Measurements from ENCODE around the gene KAZN.

KAZN gene

GRCh38 chr1:14745001-14745720 is 146.7 kb downstream of the KAZN start:
- DNase-seq (ENCODE audit: low read depth) = no peak
- TF ChIP-seq, protein P1, sequence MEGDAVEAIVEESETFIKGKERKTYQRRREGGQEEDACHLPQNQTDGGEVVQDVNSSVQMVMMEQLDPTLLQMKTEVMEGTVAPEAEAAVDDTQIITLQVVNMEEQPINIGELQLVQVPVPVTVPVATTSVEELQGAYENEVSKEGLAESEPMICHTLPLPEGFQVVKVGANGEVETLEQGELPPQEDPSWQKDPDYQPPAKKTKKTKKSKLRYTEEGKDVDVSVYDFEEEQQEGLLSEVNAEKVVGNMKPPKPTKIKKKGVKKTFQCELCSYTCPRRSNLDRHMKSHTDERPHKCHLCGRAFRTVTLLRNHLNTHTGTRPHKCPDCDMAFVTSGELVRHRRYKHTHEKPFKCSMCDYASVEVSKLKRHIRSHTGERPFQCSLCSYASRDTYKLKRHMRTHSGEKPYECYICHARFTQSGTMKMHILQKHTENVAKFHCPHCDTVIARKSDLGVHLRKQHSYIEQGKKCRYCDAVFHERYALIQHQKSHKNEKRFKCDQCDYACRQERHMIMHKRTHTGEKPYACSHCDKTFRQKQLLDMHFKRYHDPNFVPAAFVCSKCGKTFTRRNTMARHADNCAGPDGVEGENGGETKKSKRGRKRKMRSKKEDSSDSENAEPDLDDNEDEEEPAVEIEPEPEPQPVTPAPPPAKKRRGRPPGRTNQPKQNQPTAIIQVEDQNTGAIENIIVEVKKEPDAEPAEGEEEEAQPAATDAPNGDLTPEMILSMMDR (conservative IDR thresholded peaks at IDR 0.05; ENCODE audit: low read length) = no peak
- no peak overlapping the region for H3K4me3 ChIP-seq (ENCODE audit: low read length)

DNA sequence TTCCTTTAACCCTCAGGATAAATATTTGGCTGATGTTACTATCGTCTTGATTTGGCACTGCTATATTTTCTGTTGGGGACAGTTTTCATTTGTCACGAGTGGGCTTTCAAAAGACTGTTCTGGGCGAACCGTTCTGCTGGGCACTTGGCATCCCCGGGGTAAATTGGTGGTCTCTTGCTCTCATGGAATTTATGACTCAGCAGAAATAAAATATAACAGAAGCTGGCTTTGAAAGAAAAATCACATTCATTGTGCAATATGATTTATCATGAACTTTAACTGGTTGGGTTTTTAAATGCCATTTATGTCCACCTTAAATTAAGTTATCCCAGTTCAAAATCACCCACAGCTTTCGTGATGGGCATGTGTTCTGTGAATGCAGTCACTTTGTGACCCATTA is 147.3 kb downstream of the KAZN start:
- no peak for DNase-seq (ENCODE audit: low read depth)
- TF ChIP-seq, protein P1 (conservative IDR thresholded peaks at IDR 0.05; ENCODE audit: low read length) = no peak
- H3K4me3 ChIP-seq (ENCODE audit: low read length) = no peak overlapping the region

DNA sequence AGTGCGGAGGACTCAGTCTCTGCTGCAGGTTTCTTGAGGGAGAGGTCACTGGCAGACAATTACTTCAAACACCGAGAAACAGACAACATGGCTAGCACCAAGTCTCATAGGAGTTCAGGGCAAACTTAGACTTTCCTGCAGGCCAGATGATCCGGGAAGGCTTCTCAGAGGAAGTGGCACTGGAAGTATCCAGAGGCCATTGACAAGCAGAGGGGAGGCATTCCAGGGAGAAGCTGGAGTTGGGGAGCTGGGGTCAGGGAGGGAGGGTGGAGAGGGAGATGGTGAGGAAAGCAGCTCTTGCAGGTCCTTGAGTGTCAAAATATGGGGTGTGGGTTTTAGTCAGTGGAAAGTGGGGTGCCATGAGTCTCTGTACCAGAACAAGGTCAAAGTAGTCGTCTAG is 147.9 kb downstream of the KAZN start:
- no peak overlapping the region for H3K4me3 ChIP-seq (ENCODE audit: low read length)
- TF ChIP-seq, protein P1 (conservative IDR thresholded peaks at IDR 0.05; ENCODE audit: low read length) = no peak
- no peak for DNase-seq (ENCODE audit: low read depth)

- DNase-seq (ENCODE audit: low read depth) = no peak
- TF ChIP-seq, protein P1 (conservative IDR thresholded peaks at IDR 0.05; ENCODE audit: low read length) = no peak
- H3K4me3 ChIP-seq (ENCODE audit: low read length) = no peak overlapping the region
Observed at GRCh38 chr1:14748151-14748550, 149.7 kb downstream of the KAZN start.

GRCh38 chr1:14748977-14749376 is 150.5 kb downstream of the KAZN start:
- TF ChIP-seq, protein P1 (conservative IDR thresholded peaks at IDR 0.05; ENCODE audit: low read length) = no peak
- no peak overlapping the region for H3K4me3 ChIP-seq (ENCODE audit: low read length)
- no peak for DNase-seq (ENCODE audit: low read depth)

DNA sequence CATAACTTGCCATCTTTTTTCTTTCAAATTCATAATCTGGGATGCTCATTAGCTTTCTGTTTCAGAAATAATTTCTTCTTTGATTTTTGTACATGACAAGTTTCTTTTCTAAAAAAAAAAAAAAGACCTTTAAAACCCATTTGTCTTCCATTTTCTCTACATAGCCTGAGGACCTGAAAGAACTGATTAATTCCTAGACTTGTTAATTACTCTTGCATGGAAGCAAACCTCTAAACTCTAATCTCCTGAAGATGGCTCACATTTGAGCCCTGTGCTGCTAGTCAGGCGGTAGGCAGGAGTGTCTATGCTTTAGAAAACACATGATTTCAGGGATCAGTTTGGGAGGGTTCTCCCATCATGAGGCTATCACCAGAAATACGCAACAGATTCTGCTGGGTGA is 152.0 kb downstream of the KAZN start:
- TF ChIP-seq, protein P1 (conservative IDR thresholded peaks at IDR 0.05; ENCODE audit: low read length) = no peak
- no peak for DNase-seq (ENCODE audit: low read depth)

DNA sequence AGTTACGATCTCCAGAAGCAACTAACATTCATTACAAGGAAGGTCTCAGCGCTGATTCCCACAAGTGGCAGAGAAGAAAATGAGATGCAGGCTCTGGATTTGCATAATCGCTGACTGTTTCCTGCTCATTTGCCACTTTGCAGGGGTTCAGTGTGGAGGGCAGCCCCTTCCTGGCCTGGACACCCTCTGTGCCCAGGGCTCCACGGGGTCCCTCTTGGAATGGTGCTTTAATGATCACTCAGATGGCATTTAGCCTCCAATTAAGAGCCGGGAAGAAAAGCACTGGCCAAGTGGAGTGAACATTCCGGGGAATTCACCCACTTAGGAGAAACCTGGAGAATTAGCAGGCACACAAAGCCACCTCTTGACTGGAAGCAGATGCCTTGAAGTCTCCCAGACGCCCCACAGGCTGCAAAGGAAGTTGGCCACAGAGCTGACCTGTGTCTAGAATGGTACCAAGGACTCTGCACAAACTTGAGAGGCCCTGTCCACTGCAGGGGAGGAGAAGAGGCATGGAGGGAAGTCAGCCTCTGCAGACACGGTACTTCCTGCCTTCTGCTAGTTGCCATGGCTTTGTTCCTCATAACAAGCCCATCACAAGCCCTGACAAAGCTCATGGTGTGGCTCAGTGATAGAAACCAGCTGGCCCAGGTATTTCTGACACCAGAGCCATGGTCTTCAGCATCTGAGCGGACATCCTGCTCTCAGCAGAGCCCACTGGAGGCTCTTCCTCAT is 157.2 kb downstream of the KAZN start:
- no peak overlapping the region for H3K4me3 ChIP-seq (ENCODE audit: low read length)
- TF ChIP-seq, protein P1 (conservative IDR thresholded peaks at IDR 0.05; ENCODE audit: low read length) = no peak
- no peak for DNase-seq (ENCODE audit: low read depth)

More for the DNA sequence above, 152.0 kb downstream of the KAZN start:
- no peak overlapping the region for H3K4me3 ChIP-seq (ENCODE audit: low read length)
